Fibroblast of villous mesenchyme (primary cell): Measurements from ENCODE around the gene DIRAS1. TPM values are rescaled to one million over a fixed set of nuclear protein-coding genes. Genes with fewer than 3 reads are reported as not detected.

ENCODE experiments used
- DNase-seq: peaks from one replicate; pipeline ENCODE4 v3.0.0-alpha.2; 2010; ENCODE audit warnings: low read depth
- H3K4me3 ChIP-seq: 2 replicates; pipeline ENCODE4 v1.5.1; 2011; ENCODE audit warnings: low read depth, mild to moderate bottlenecking, low read length
- CTCF ChIP-seq: IDR thresholded peaks from 2 replicates; pipeline ENCODE4 v1.5.1; 2012; ENCODE audit warnings: low read depth, mild to moderate bottlenecking, low read length; ENCODE audit not compliant: insufficient read depth
- total RNA-seq: library from RNA; depleted of rRNA; stranded (reverse); fragments of >200 nt; gene quantifications from 2 replicates; pipeline ENCODE4 v1.2.3, GENCODE V29; 2012

DIRAS1 gene
- total RNA-seq, 1 donor = under 0.01 TPM

DNA sequence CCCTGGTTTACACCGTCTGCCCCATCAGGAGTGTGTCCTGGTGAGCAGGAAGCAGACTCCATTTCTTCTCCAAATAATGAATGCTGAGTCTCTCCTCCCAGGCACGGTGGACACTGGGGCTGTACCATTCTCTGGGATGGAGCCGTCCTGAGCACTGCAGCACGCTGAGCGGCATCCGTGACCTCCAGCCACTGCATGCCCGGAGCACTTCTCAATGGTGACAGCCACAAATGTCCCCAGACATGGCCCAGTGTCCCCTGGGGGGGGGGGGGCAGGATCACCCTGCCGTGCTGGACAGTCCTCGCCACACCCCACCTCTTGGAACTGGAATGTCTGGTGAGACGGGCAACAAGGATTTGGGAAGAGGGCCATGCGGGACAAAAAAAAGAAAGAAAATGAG, 56.1 kb downstream of the DIRAS1 start:
- TF ChIP-seq CTCF = no peak
- no peak overlapping the region for H3K4me3 ChIP-seq
- DNase-seq = no peak

Other genes with a start within 250 kb of the DIRAS1 start
- 54.8 and 70.9 TPM in 2 replicates for gene GADD45B, start 245.2 kb downstream of the DIRAS1 start, total RNA-seq
- gene GNG7, start 18.7 kb downstream of the DIRAS1 start, total RNA-seq = under 0.01 TPM in 1 of 2 replicates, not detected in the other
- 25.9 and 37.0 TPM in 2 replicates for gene SLC39A3, start 18.6 kb upstream of the DIRAS1 start, total RNA-seq
- 44.5 and 50.9 TPM in 2 replicates for gene SGTA, start 61.9 kb upstream of the DIRAS1 start, total RNA-seq
- gene THOP1, start 64.1 kb upstream of the DIRAS1 start, total RNA-seq = 65.7 and 72.5 TPM in 2 replicates
- gene ZNF554, start 98.5 kb upstream of the DIRAS1 start, total RNA-seq = 3.2 and 3.5 TPM in 2 replicates
- gene ZNF555, start 120.1 kb upstream of the DIRAS1 start, total RNA-seq = 4.8 and 6.0 TPM in 2 replicates
- 0.32 and 0.86 TPM in 2 replicates for gene ZNF556, start 146.0 kb upstream of the DIRAS1 start, total RNA-seq
- gene ZNF57, start 179.6 kb upstream of the DIRAS1 start, total RNA-seq = 3.9 and 6.0 TPM in 2 replicates
- gene ZNF77, start 223.6 kb upstream of the DIRAS1 start, total RNA-seq = 3.0 and 4.8 TPM in 2 replicates